ES-I3 (cell line): ENCODE measurements around the gene RRP8.
A peak's percentile ranks its signal among the peaks of the same experiment; 100 is the strongest.

Experiments used
- H3K36me3 ChIP-seq: 2 replicates; pipeline ENCODE4 v1.6.1; 2013; ENCODE audit warnings: mild to moderate bottlenecking, low read length, control low read depth, moderate library complexity; ENCODE audit not compliant: insufficient read depth
- H3K4me1 ChIP-seq: 2 replicates; pipeline ENCODE4 v1.6.1; 2013; ENCODE audit warnings: mild to moderate bottlenecking, control low read depth, low read length; ENCODE audit not compliant: insufficient read depth
- H3K9ac ChIP-seq: 2 replicates; pipeline ENCODE4 v1.6.1; 2013; ENCODE audit warnings: low read depth, mild to moderate bottlenecking, low read length, moderate library complexity
- H3K9me3 ChIP-seq: 2 replicates; pipeline ENCODE4 v1.6.1; 2013; ENCODE audit warnings: mild to moderate bottlenecking, low read length, moderate library complexity; ENCODE audit not compliant: control insufficient read depth, insufficient read depth

The RRP8 gene

DNA sequence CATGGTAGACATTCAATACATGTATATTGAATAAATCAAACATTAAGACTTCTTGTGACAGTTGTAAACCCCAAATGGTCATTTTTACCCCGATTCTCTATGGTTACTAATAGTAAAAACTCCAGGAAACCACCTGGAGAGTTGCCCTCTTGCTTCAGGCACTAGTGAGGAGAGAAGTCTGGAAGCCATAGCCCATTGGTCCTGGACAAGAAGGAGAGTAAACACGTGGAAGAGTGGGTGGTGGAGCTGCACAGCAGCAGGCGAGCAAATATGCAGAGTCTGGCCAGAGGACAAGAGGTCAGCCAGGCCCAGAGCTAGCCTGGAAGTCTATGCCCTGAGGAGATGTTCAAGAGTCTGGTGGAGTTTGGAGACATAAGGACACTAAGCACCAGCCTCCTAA, 34.5 kb upstream of the RRP8 start:
- no peaks in the 10 kb centered on the region for H3K36me3 ChIP-seq
- peaks cover 7% of the 10 kb centered on the region; the same call in 1 of the 2 replicates for H3K4me1 ChIP-seq
- no peak overlapping the region for H3K9ac ChIP-seq
- H3K9me3 ChIP-seq = no peaks in the 10 kb centered on the region

GRCh38 chr11:6636480-6636879, 33.1 kb upstream of the RRP8 start:
- Histone ChIP-seq H3K9me3 (no peaks in the 10 kb centered on the region), H3K36me3 (no peaks in the 10 kb centered on the region), H3K4me1 (peaks cover 7% of the 10 kb centered on the region; the same call in 1 of the 2 replicates), H3K9ac (no peak overlapping the region)

GRCh38 chr11:6635082-6635932, 31.9 kb upstream of the RRP8 start:
- Histone ChIP-seq H3K4me1 (peaks cover 7% of the 10 kb centered on the region; the same call in 1 of the 2 replicates), H3K36me3 (no peaks in the 10 kb centered on the region), H3K9ac (no peak overlapping the region), H3K9me3 (no peaks in the 10 kb centered on the region)

GRCh38 chr11:6634534-6634933, 31.1 kb upstream of the RRP8 start:
- Histone ChIP-seq H3K9me3 (no peaks in the 10 kb centered on the region), H3K9ac (no peak overlapping the region), H3K36me3 (no peaks in the 10 kb centered on the region), H3K4me1 (peaks cover 7% of the 10 kb centered on the region; the same call in 1 of the 2 replicates)

GRCh38 chr11:6633422-6634408, 30.3 kb upstream of the RRP8 start:
- H3K36me3 ChIP-seq = no peaks in the 10 kb centered on the region
- peaks cover 7% of the 10 kb centered on the region; the same call in 1 of the 2 replicates for H3K4me1 ChIP-seq
- no peaks in the 10 kb centered on the region for H3K9me3 ChIP-seq
- no peak overlapping the region for H3K9ac ChIP-seq

DNA sequence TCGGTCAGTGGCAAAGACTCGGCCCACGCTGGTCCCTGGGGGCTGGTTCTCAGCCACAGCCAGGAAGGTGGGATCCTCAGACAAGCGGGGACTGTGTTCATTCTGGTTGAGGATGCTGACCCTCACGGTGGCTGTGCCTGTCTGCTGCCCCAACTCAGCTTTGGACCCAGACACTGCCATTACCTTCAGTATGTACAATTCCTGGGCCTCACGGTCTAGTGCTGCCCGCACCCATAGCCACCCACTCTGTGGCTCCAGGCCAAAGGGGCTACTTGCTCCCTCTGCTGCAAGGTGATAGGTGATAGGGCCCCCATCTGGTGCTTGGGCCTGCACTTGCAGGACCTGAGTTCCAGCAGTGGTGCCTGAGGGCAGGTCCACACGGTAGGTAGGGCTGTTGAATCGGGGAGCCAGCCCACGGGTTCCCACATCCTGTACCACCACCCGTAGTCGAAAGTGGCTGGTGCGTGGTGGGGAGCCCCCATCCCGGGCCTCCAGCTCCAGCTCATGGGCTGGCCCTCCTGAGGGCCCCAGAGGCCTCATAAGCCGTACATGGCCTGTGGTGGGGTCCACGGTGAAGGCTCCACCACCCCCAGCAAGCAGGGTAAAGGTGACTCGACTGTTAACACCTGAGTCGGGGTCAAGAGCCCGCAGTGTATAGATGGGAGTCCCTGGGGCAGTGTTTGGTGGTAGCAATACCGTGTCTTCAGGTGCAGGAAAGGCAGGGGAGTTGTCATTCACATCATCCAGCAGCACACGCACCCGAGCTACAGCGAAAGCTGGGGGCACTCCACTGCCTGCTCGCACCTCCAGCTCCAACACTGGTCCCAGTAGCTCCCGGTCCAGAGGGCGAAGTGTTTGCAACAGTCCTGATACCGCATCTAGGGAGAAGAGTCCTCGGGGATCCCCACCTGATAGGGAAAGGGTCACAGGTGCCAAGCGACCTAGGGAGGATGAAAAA, 29.0 kb upstream of the RRP8 start:
- Histone ChIP-seq H3K9ac (no peak overlapping the region), H3K4me1 (peaks cover 7% of the 10 kb centered on the region; the same call in 1 of the 2 replicates), H3K9me3 (no peaks in the 10 kb centered on the region), H3K36me3 (no peaks in the 10 kb centered on the region)

- no peaks in the 10 kb centered on the region for H3K36me3 ChIP-seq
- H3K9ac ChIP-seq = no peak overlapping the region
- no peaks in the 10 kb centered on the region for H3K9me3 ChIP-seq
Measured at GRCh38 chr11:6631361-6631890, 28.0 kb upstream of the RRP8 start.

GRCh38 chr11:6630632-6631291, 27.3 kb upstream of the RRP8 start:
- Histone ChIP-seq H3K4me1 (peaks cover 5% of the 10 kb centered on the region; the same call in 1 of the 2 replicates), H3K9me3 (no peaks in the 10 kb centered on the region), H3K36me3 (no peaks in the 10 kb centered on the region), H3K9ac (peak overlapping the region; percentile 49; the same call in 1 of the 2 replicates)

More at GRCh38 chr11:6631361-6631890, 28.0 kb upstream of the RRP8 start:
- H3K4me1 ChIP-seq = peaks cover 7% of the 10 kb centered on the region; the same call in 1 of the 2 replicates

GRCh38 chr11:6629892-6630631, 26.6 kb upstream of the RRP8 start:
- Histone ChIP-seq H3K9me3 (no peaks in the 10 kb centered on the region), H3K4me1 (no peaks in the 10 kb centered on the region), H3K36me3 (no peaks in the 10 kb centered on the region), H3K9ac (peak overlapping the region; percentile 49)

GRCh38 chr11:6629573-6629891, 26.1 kb upstream of the RRP8 start:
- H3K9ac ChIP-seq = peak overlapping the region; percentile 49; the same call in 1 of the 2 replicates
- no peaks in the 10 kb centered on the region for H3K9me3 ChIP-seq
- H3K4me1 ChIP-seq = no peaks in the 10 kb centered on the region
- H3K36me3 ChIP-seq = no peaks in the 10 kb centered on the region

GRCh38 chr11:6628526-6628925, 25.1 kb upstream of the RRP8 start:
- no peak overlapping the region for H3K9ac ChIP-seq
- H3K9me3 ChIP-seq = no peaks in the 10 kb centered on the region
- no peaks in the 10 kb centered on the region for H3K36me3 ChIP-seq
- H3K4me1 ChIP-seq = no peaks in the 10 kb centered on the region

GRCh38 chr11:6627762-6628241, 24.4 kb upstream of the RRP8 start:
- Histone ChIP-seq H3K9ac (no peak overlapping the region), H3K9me3 (no peaks in the 10 kb centered on the region), H3K4me1 (no peaks in the 10 kb centered on the region), H3K36me3 (no peaks in the 10 kb centered on the region)
